T-cell (primary cell): ENCODE measurements around the gene MYT1. TPM values are rescaled to one million over a fixed set of nuclear protein-coding genes. Genes with fewer than 3 reads are reported as not detected.
A peak's percentile ranks its signal among the peaks of the same experiment; 100 is the strongest.
"Not testable (repeated sequence)": the region's sequence is repeated elsewhere in the genome, so short reads cannot be mapped to it uniquely, and the experiment has no call there.

Source experiments
- ATAC-seq, 4 experiments: fragments of 200-7000 bp in 3 of 4; fragments of 150-1000 bp in 1 of 4; cut with Tn5 transposase; replicated peaks in 1 of 4; 1 replicate in 3 of 4; 2 replicates in 1 of 4; pipeline ENCODE4 v1.10.0; 2021; ENCODE audit warnings: moderate library complexity in 3 of 4, mild to moderate bottlenecking in 2 of 4, moderate number of reproducible peaks in 1 of 4
- CTCF ChIA-PET, 2 donors: fragments of 300-600 bp; sonication (Branson Sonifier 250); formaldehyde crosslinking; loops; one replicate each; lab custom pipeline; 2022; ENCODE audit warnings: antibody characterized with exemption in 2 of 2; lab: Charles Lee
- POLR2A ChIA-PET, 2 donors: fragments of 300-600 bp; sonication (Branson Sonifier 250); formaldehyde crosslinking; loops; one replicate each; lab custom pipeline; 2022; ENCODE audit warnings: antibody characterized with exemption in 2 of 2; lab: Charles Lee
- DNase-seq, 35 experiments: peaks; one replicate each; pipeline versions ENCODE4 v3.0.0 to v3.0.0-alpha.2; 2013 to 2023
- H3K27ac ChIP-seq: one replicate; pipeline ENCODE4 v1.5.1; 2013; ENCODE audit warnings: low read length
- H3K27me3 ChIP-seq, 2 experiments: replicated peaks in 1 of 2; 1 replicate in 1 of 2; 2 replicates in 1 of 2; pipeline versions ENCODE4 v1.6.1 to v1.7.0; 2013; ENCODE audit warnings: low read length in 1 of 2, mixed read lengths in 1 of 2; ENCODE audit not compliant: control insufficient read depth in 2 of 2, insufficient read depth in 2 of 2; ENCODE audit errors: extremely low read depth in 1 of 2
- H3K36me3 ChIP-seq, 2 donors: 1 replicate in 1 of 2; 2 replicates in 1 of 2; pipeline versions ENCODE4 v1.6.1 to v1.7.0; 2013; ENCODE audit warnings: low read length in 1 of 2; ENCODE audit not compliant: control insufficient read depth in 2 of 2, insufficient read depth in 1 of 2; ENCODE audit errors: extremely low read depth in 1 of 2
- H3K4me1 ChIP-seq, 2 experiments: 1 replicate in 1 of 2; 2 replicates in 1 of 2; pipeline versions ENCODE4 v1.6.1 to v1.7.0; 2013; ENCODE audit warnings: low read length in 2 of 2, mixed read lengths in 1 of 2; ENCODE audit not compliant: insufficient read depth in 2 of 2, control insufficient read depth in 1 of 2; ENCODE audit errors: extremely low read depth in 1 of 2
- H3K4me3 ChIP-seq, 2 donors: 1 replicate in 1 of 2; 2 replicates in 1 of 2; pipeline versions ENCODE4 v1.5.1 to v1.7.0; 2013; ENCODE audit warnings: mild to moderate bottlenecking in 2 of 2, low read length in 1 of 2, moderate library complexity in 1 of 2; ENCODE audit not compliant: control insufficient read depth in 1 of 2; ENCODE audit errors: extremely low read depth in 1 of 2
- H3K9me3 ChIP-seq: 2 replicates; pipeline ENCODE4 v1.7.0; 2013
- H3K27ac Mint-ChIP-seq, 2 donors: one replicate each; pipeline ENCODE4 v1.8.0; 2020 to 2021; ENCODE audit warnings: mild to moderate bottlenecking in 2 of 2, mixed read lengths in 2 of 2
- H3K27me3 Mint-ChIP-seq, 2 donors: one replicate each; pipeline ENCODE4 v1.8.0; 2021 to 2022; ENCODE audit warnings: mixed read lengths in 2 of 2
- H3K36me3 Mint-ChIP-seq: one replicate; pipeline ENCODE4 v1.8.0; 2021; ENCODE audit warnings: mixed read lengths
- H3K4me1 Mint-ChIP-seq, 3 donors: one replicate each; pipeline ENCODE4 v1.8.0; 2020 to 2022; ENCODE audit warnings: mixed read lengths in 3 of 3, mild to moderate bottlenecking in 1 of 3
- H3K4me3 Mint-ChIP-seq, 3 donors: one replicate each; pipeline ENCODE4 v1.8.0; 2020 to 2022; ENCODE audit warnings: mild to moderate bottlenecking in 3 of 3, mixed read lengths in 3 of 3, moderate library complexity in 3 of 3
- H3K9me3 Mint-ChIP-seq, 3 donors: one replicate each; pipeline ENCODE4 v1.8.0; 2020 to 2022; ENCODE audit warnings: mixed read lengths in 3 of 3
- WGBS: methylation state at CpG from one replicate; pipeline ENCODE4 v1.1.5; 2013; ENCODE audit warnings: missing lambda C conversion rate; ENCODE audit not compliant: insufficient coverage; 5-methylcytosine and 5-hydroxymethylcytosine counted together
- total RNA-seq, 35 experiments: library from RNA in 6 of 35; stranded (reverse) in 6 of 35; fragments of 120-200 nt in 1 of 35; gene quantifications; one replicate each; pipeline versions ENCODE4 v1.2.1 to v1.2.4 and lab custom pipeline; 2013 to 2026

Gene MYT1
- total RNA-seq, 5 donors from 2014 or later (not counting 1 experiment from before 2014, with no cell fraction given): 0.06 TPM; not detected in 4

DNA sequence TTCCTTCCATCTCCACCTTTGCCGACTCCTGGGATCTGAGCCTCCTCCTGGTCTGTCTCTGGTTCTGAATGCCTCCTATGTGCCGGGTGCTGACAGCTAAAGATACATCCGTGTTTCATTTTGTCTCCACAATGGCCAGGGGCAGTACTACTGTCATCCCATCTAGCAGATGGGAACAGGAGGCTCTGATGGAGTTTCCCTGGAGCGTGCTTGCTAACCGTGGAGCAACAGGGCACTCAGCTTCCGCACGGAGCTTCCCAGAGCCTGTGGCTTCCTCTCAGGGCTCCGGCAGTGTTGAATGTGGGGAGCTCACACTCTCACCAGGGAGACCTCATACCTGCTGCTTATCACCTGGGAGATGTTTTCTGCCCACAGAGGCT, 45.0 kb upstream of the MYT1 start:
- Histone ChIP-seq H3K27me3 (peaks cover 0 to 27% of the 10 kb centered on the region in 2 experiments), H3K27ac (no peak overlapping the region), H3K4me3 (no peak overlapping the region), H3K9me3 (no peaks in the 10 kb centered on the region), H3K36me3 (no peaks in the 10 kb centered on the region), H3K4me1 (peaks cover 5 to 13% of the 10 kb centered on the region in 2 experiments)
- peaks cover 0 to 9% of the 10 kb centered on the region in 2 donors for H3K27me3 Mint-ChIP-seq
- ChIA-PET CTCF (interaction anchor here in 1 of 2 donors (0.5 to 0.8 kb wide), 3 partner anchors 17 to 601 kb away, joined by 3 read pairs; no protein-coding TSS in a partner anchor), POLR2A (no interaction called here)
- ATAC-seq (no peak), DNase-seq (peak in 1 of 35 experiments; percentile 16)
- H3K4me3 Mint-ChIP-seq: peak overlapping the region in 1 of 3 donors; percentile 70
- H3K36me3 Mint-ChIP-seq: no peaks in the 10 kb centered on the region
- no peak overlapping the region for H3K27ac Mint-ChIP-seq
- H3K9me3 Mint-ChIP-seq: no peaks in the 10 kb centered on the region
- peaks cover 8 to 10% (median 9%) of the 10 kb centered on the region in 3 donors for H3K4me1 Mint-ChIP-seq
- WGBS: 93% methylated on average over 7 of the region's 8 CpGs

DNA sequence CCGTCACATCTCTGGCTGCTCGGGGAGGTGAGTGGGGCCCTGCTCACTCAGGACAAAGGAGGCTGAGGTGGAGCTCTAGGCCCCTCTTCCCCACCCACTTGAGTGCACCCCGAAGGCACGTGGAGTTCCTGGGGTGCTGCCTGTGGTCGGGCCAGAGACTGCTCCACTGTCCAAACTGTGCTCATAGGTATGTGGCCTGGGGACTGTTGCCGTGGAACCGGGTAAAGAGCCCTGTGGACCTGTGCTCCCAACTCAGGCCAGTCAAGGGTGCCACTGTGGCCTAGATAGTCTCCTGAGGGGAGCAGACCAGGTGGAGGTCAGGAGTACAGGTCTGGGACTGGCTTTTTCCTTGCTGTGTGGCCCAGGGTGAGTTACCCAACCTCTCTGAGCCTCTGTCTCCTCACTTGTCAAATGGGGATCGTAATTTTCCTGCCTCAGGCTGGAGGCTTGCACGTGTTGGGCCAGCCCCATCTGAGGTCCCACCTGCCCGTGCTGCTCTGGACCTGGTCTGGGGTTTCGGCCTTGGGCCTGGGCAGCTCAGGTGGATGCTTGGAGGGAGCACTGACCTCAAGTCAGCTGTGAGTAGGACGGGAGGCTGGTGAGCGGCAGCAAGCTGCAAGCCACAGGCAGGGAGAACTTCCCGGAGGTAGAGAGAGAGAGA, 44.4 kb upstream of the MYT1 start:
- ATAC-seq (peak in 2 of 4 experiments; percentile 15 to 18), DNase-seq (peak in 2 of 35 experiments; percentile 12 to 22)
- Mint-ChIP-seq H3K4me3 (peak overlapping the region; percentile 57 to 70 (median 69)), H3K4me1 (peaks cover 8 to 10% (median 9%) of the 10 kb centered on the region in 3 donors), H3K27me3 (peaks cover 0 to 12% of the 10 kb centered on the region in 2 donors), H3K27ac (peak overlapping the region; percentile 72 to 87), H3K9me3 (no peaks in the 10 kb centered on the region), H3K36me3 (no peaks in the 10 kb centered on the region)
- H3K4me1 ChIP-seq: peaks cover 5 to 13% of the 10 kb centered on the region in 2 experiments
- no peaks in the 10 kb centered on the region for H3K9me3 ChIP-seq
- H3K4me3 ChIP-seq: peak overlapping the region; percentile 37 to 39
- H3K27ac ChIP-seq: no peak overlapping the region
- no peaks in the 10 kb centered on the region for H3K36me3 ChIP-seq
- POLR2A ChIA-PET: interaction anchor here in 1 of 2 donors (0.6 kb wide), 1 partner anchor 17 kb away, joined by 3 read pairs; no protein-coding TSS in a partner anchor
- H3K27me3 ChIP-seq: peaks cover 0 to 27% of the 10 kb centered on the region in 2 experiments
- WGBS: 84% methylated on average over 10 of the region's 14 CpGs
- CTCF ChIA-PET: interaction anchor here in 1 of 2 donors (1.2 kb wide), 1 partner anchor 21 kb away, joined by 5 read pairs; no protein-coding TSS in a partner anchor

GRCh38 chr20:64121586-64121985, 42.7 kb upstream of the MYT1 start:
- Histone ChIP-seq H3K27me3 (peaks cover 0 to 25% of the 10 kb centered on the region in 2 experiments), H3K4me1 (peaks cover 5 to 13% of the 10 kb centered on the region in 2 experiments), H3K27ac (no peak overlapping the region), H3K4me3 (no peak overlapping the region), H3K36me3 (no peaks in the 10 kb centered on the region), H3K9me3 (no peaks in the 10 kb centered on the region)
- H3K4me3 Mint-ChIP-seq: no peak overlapping the region
- ATAC-seq (no peak), DNase-seq (no peak)
- 87% methylated on average over 6 of the region's 12 CpGs for WGBS
- H3K27me3 Mint-ChIP-seq: peaks cover 0 to 11% of the 10 kb centered on the region in 2 donors
- H3K4me1 Mint-ChIP-seq: peaks cover 8 to 10% (median 9%) of the 10 kb centered on the region in 3 donors
- POLR2A ChIA-PET: no interaction called here
- no peak overlapping the region for H3K27ac Mint-ChIP-seq
- CTCF ChIA-PET: interaction anchor here (0.6 to 1.2 kb wide), 2 partner anchors 142 to 219 kb away, joined by 3 read pairs; partner anchors contain the start of gene SAMD10 (in 1 of the 2)
- H3K36me3 Mint-ChIP-seq: no peaks in the 10 kb centered on the region
- H3K9me3 Mint-ChIP-seq: no peaks in the 10 kb centered on the region

GRCh38 chr20:64122927-64123326, 41.3 kb upstream of the MYT1 start:
- POLR2A ChIA-PET: interaction anchor here in 1 of 2 donors (0.7 kb wide), 1 partner anchor 745 kb away, joined by 3 read pairs; no protein-coding TSS in a partner anchor
- H3K36me3 ChIP-seq, H3K9me3 ChIP-seq, H3K27ac ChIP-seq, CTCF ChIA-PET, H3K9me3 Mint-ChIP-seq, H3K27ac Mint-ChIP-seq, H3K4me3 Mint-ChIP-seq, DNase-seq, H3K36me3 Mint-ChIP-seq, H3K4me3 ChIP-seq, ATAC-seq: not testable (repeated sequence)
- Histone ChIP-seq H3K4me1 (peaks cover 5 to 13% of the 10 kb centered on the region in 2 experiments), H3K27me3 (peaks cover 0 to 25% of the 10 kb centered on the region in 2 experiments)
- WGBS: 77% methylated on average over 10 of the region's 11 CpGs
- H3K4me1 Mint-ChIP-seq: peaks cover 8 to 10% (median 9%) of the 10 kb centered on the region in 3 donors
- H3K27me3 Mint-ChIP-seq: peaks cover 0 to 11% of the 10 kb centered on the region in 2 donors

DNA sequence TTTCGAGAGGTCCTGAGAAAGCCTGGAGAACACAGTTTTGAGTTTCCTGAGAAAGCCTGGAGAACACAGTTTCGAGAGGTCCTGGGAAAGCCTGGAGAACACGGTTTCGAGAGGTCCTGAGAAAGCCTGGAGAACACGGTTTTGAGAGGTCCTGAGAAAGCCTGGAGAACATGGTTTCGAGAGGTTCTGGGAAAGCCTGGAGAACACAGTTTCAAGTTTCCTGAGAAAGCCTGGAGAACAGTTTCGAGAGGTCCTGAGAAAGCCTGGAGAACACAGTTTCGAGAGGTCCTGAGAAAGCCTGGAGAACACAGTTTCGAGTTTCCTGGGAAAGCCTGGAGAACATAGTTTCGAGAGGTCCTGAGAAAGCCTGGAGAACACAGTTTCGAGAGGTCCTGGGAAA, 40.7 kb upstream of the MYT1 start:
- ATAC-seq, H3K36me3 Mint-ChIP-seq, H3K4me3 Mint-ChIP-seq, DNase-seq, H3K36me3 ChIP-seq, CTCF ChIA-PET, H3K27ac ChIP-seq, H3K9me3 Mint-ChIP-seq, POLR2A ChIA-PET, H3K4me3 ChIP-seq, H3K27ac Mint-ChIP-seq, H3K9me3 ChIP-seq: not testable (repeated sequence)
- peaks cover 8 to 10% (median 9%) of the 10 kb centered on the region in 3 donors for H3K4me1 Mint-ChIP-seq
- peaks cover 0 to 25% of the 10 kb centered on the region in 2 experiments for H3K27me3 ChIP-seq
- H3K27me3 Mint-ChIP-seq: peaks cover 3 to 16% of the 10 kb centered on the region in 2 donors
- H3K4me1 ChIP-seq: peaks cover 5 to 13% of the 10 kb centered on the region in 2 experiments
- WGBS: 75% methylated on average over 10 of the region's 11 CpGs

DNA sequence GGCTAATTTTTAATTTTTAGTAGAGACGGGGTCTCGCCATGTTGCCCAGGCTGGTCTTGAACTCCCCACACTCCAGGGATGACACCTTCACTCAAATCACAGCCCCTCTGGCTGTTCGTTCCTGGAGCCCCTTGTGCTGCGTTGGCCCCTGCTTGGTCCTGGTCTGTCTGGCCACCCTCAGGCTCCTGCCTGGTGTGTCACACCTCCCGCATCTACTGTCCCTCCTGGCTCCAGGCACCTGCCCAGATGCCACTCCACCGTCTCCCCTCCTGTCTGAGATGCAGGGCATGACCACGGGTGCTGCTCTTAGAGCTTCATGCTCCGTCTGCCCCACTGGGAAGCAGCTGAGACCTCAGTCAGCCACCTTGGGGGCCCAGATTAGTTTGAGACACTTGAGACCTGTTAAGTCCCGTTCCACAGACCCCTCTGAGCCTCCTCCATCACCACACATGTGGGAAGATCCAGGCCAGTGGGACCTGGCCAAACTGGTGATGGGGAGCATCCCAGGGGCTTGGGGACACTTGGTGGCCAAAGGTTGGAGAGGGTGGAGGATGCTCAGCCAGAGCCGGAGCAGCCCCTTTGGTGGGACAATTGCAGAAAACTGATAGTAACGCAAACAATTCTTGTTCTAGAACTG, 35.0 kb upstream of the MYT1 start:
- ChIA-PET POLR2A (interaction anchor here in 1 of 2 donors (0.7 kb wide), 1 partner anchor 223 kb away, joined by 4 read pairs; no protein-coding TSS in a partner anchor), CTCF (no interaction called here)
- no peak overlapping the region for H3K4me3 Mint-ChIP-seq
- no peaks in the 10 kb centered on the region for H3K4me1 Mint-ChIP-seq
- Histone ChIP-seq H3K4me3 (no peak overlapping the region), H3K36me3 (no peaks in the 10 kb centered on the region), H3K27me3 (peaks cover 0 to 20% of the 10 kb centered on the region in 2 experiments), H3K27ac (no peak overlapping the region), H3K9me3 (no peaks in the 10 kb centered on the region), H3K4me1 (no peaks in the 10 kb centered on the region)
- ATAC-seq (no peak), DNase-seq (no peak)
- WGBS: 83% methylated on average over 9 of the region's 11 CpGs
- no peaks in the 10 kb centered on the region for H3K36me3 Mint-ChIP-seq
- peaks cover 7 to 26% of the 10 kb centered on the region in 2 donors for H3K27me3 Mint-ChIP-seq
- no peak overlapping the region for H3K27ac Mint-ChIP-seq
- no peaks in the 10 kb centered on the region for H3K9me3 Mint-ChIP-seq
